Measurements from ENCODE around the gene FMN1.

The FMN1 gene

GRCh38 chr15:32736701-32737061, 457.8 kb downstream of the FMN1 start:
- TF ChIP-seq ZBTB7A (IDR thresholded peaks at IDR 0.05; ENCODE audit: low read depth) (no peak), EGR1 (IDR thresholded peaks at IDR 0.05) (no peak), EP300 (IDR thresholded peaks at IDR 0.05; ENCODE audit: borderline replicate concordance) (no peak), USF1 (IDR thresholded peaks at IDR 0.05) (no peak), NFIC (IDR thresholded peaks at IDR 0.05) (no peak), REST (IDR thresholded peaks at IDR 0.05; ENCODE audit: low read depth) (no peak), CEBPB (IDR thresholded peaks at IDR 0.05) (no peak), MAX (IDR thresholded peaks at IDR 0.05) (no peak), TEAD4 (IDR thresholded peaks at IDR 0.05) (no peak), TCF12 (IDR thresholded peaks at IDR 0.05; ENCODE audit: low read depth) (no peak), RAD21 (IDR thresholded peaks at IDR 0.05; ENCODE audit: low read depth) (no peak), FOXM1 (IDR thresholded peaks at IDR 0.05; ENCODE audit: borderline replicate concordance, low read depth) (no peak)

- TF ChIP-seq EP300 (IDR thresholded peaks at IDR 0.05; ENCODE audit: borderline replicate concordance) (no peak), FOXM1 (IDR thresholded peaks at IDR 0.05; ENCODE audit: borderline replicate concordance, low read depth) (no peak), NFIC (IDR thresholded peaks at IDR 0.05) (no peak), RAD21 (IDR thresholded peaks at IDR 0.05; ENCODE audit: low read depth) (no peak), CEBPB (IDR thresholded peaks at IDR 0.05) (no peak), MAX (IDR thresholded peaks at IDR 0.05) (no peak)
Measured at GRCh38 chr15:32735989-32736700, 458.4 kb downstream of the FMN1 start.

- TF ChIP-seq RAD21 (IDR thresholded peaks at IDR 0.05; ENCODE audit: low read depth) (no peak), CEBPB (IDR thresholded peaks at IDR 0.05) (no peak)
Measured at GRCh38 chr15:32733281-32733680, 461.2 kb downstream of the FMN1 start.

GRCh38 chr15:32732574-32733157, 461.8 kb downstream of the FMN1 start:
- TF ChIP-seq EP300 (IDR thresholded peaks at IDR 0.05; ENCODE audit: borderline replicate concordance) = no peak

GRCh38 chr15:32730677-32731654, 463.5 kb downstream of the FMN1 start:
- TF ChIP-seq CEBPB (IDR thresholded peaks at IDR 0.05) = no peak
- TF ChIP-seq ZBTB7A (IDR thresholded peaks at IDR 0.05; ENCODE audit: low read depth) = peak; percentile 74; the same call in 1 of the 2 replicates
- TF ChIP-seq MAX (IDR thresholded peaks at IDR 0.05) = peak; percentile 88
- TF ChIP-seq REST (IDR thresholded peaks at IDR 0.05; ENCODE audit: low read depth) = no peak
- no peak for TF ChIP-seq EGR1 (IDR thresholded peaks at IDR 0.05)
- peak; percentile 76 for TF ChIP-seq USF1 (IDR thresholded peaks at IDR 0.05)
- no peak for TF ChIP-seq CREB1 (IDR thresholded peaks at IDR 0.05; ENCODE audit: low read depth)
- no peak for TF ChIP-seq RAD21 (IDR thresholded peaks at IDR 0.05; ENCODE audit: low read depth)
- TF ChIP-seq NFIC (IDR thresholded peaks at IDR 0.05) = peak; percentile 91
- TF ChIP-seq TEAD4 (IDR thresholded peaks at IDR 0.05) = no peak; the same call in 1 of the 2 replicates
- peak; percentile 63 for TF ChIP-seq TCF12 (IDR thresholded peaks at IDR 0.05; ENCODE audit: low read depth)
- TF ChIP-seq YY1 (IDR thresholded peaks at IDR 0.05; ENCODE audit: low read depth) = no peak
- no peak for TF ChIP-seq FOXM1 (IDR thresholded peaks at IDR 0.05; ENCODE audit: borderline replicate concordance, low read depth)
- TF ChIP-seq TAF1 (IDR thresholded peaks at IDR 0.05; ENCODE audit: low read depth) = peak; percentile 39; the same call in 1 of the 2 replicates
- TF ChIP-seq EP300 (IDR thresholded peaks at IDR 0.05; ENCODE audit: borderline replicate concordance) = no peak

Data from Ishikawa (cell line).